Heart left ventricle (tissue), 16 donors: ENCODE results near the gene CCDC7. TPM values are rescaled to one million over a fixed set of nuclear protein-coding genes. Genes with fewer than 3 reads are reported as not detected.
"Not testable (repeated sequence)": the region's sequence is repeated elsewhere in the genome, so short reads cannot be mapped to it uniquely, and the experiment has no call there.

ENCODE experiments used
- ATAC-seq, 4 donors: fragments of 200-7000 bp; cut with Tn5 transposase; one replicate each; pipeline ENCODE4 v1.9.1; 2020 to 2022; ENCODE audit warnings: moderate library complexity in 4 of 4, mild to moderate bottlenecking in 3 of 4, moderate number of reproducible peaks in 1 of 4
- DNase-seq, 5 donors: peaks; one replicate each; pipeline ENCODE4 v3.0.0-alpha.2; 2020
- H3K27ac ChIP-seq, 12 donors: fragments of 200-600 bp; sonication (generic) in 4 of 12; one replicate each; pipeline versions ENCODE4 v1.5.0 to v1.8.0; 2016 to 2022; ENCODE audit warnings: mild to moderate bottlenecking in 2 of 12
- H3K27me3 ChIP-seq, 9 donors: fragments of 200-600 bp; sonication (generic) in 2 of 9; one replicate each; pipeline versions ENCODE4 v1.5.1 to v1.8.0; 2016 to 2022; ENCODE audit warnings: mild to moderate bottlenecking in 3 of 9
- H3K36me3 ChIP-seq, 9 donors: fragments of 200-600 bp; sonication (generic) in 2 of 9; one replicate each; pipeline versions ENCODE4 v1.5.0 to v1.8.0; 2018 to 2022; ENCODE audit warnings: mild to moderate bottlenecking in 2 of 9
- H3K4me1 ChIP-seq, 12 donors: fragments of 200-600 bp; sonication (generic) in 4 of 12; one replicate each; pipeline versions ENCODE4 v1.5.0 to v1.8.0; 2016 to 2022; ENCODE audit warnings: mild to moderate bottlenecking in 3 of 12
- H3K4me3 ChIP-seq, 12 donors: fragments of 200-600 bp; sonication (generic) in 4 of 12; one replicate each; pipeline versions ENCODE4 v1.5.0 to v1.8.0; 2017 to 2022; ENCODE audit warnings: mild to moderate bottlenecking in 9 of 12, moderate library complexity in 4 of 12
- H3K9me3 ChIP-seq, 12 donors: fragments of 200-600 bp; sonication (generic) in 4 of 12; one replicate each; pipeline versions ENCODE4 v1.5.0 to v1.8.0; 2016 to 2022; ENCODE audit warnings: mild to moderate bottlenecking in 1 of 12
- CTCF ChIP-seq, 12 donors: fragments of 200-600 bp; sonication (generic) in 4 of 12; IDR thresholded peaks; one replicate each; pipeline versions ENCODE4 v1.5.0 to v1.8.0; 2018 to 2022; ENCODE audit warnings: antibody characterized with exemption in 12 of 12, mild to moderate bottlenecking in 5 of 12
- POLR2A ChIP-seq, 2 donors: fragments of 450-650 bp; IDR thresholded peaks; one replicate each; pipeline ENCODE4 v1.6.1; 2017; ENCODE audit warnings: antibody characterized with exemption in 2 of 2, mild to moderate bottlenecking in 2 of 2, moderate library complexity in 2 of 2
- WGBS, 4 donors: extraction: QIAGEN DNeasy Blood & Tissue Kit in 2 of 4; methylation state at CpG; one replicate each; pipeline versions ENCODE4 v1.1.5 to v1.1.7; 2013 to 2018; 5-methylcytosine and 5-hydroxymethylcytosine counted together
- intact Hi-C, 10 donors: fragments of 100-400 bp; cut with DNase I; formaldehyde crosslinking; loops; one replicate each; pipeline versions ENCODE4 v1.11.1 to v1.14.2; 2022
- polyA plus RNA-seq, 2 donors: library from polyadenylated mRNA; stranded (reverse); fragments of 200-250 nt; gene quantifications; one replicate each; pipeline ENCODE4 v1.2.3, GENCODE V29; 2013
- total RNA-seq, 9 donors: library from RNA; depleted of rRNA in 2 of 9; stranded (reverse); fragments of >200 nt in 2 of 9; fragmentation: NEBNext Ultra II Directional in 3 of 9; extraction: Animal tissue kit (Norgen Biotek cat#: 25700) in 3 of 9; gene quantifications; one replicate each; pipeline versions ENCODE4 v1.1.0 to v1.2.4, GENCODE V29; 2016 to 2023
- donor health status: ischemic (EF 13 %, LVEDD 7.1; RV severe dilation, severe dysfunction).
- donor health status: healthy with polysubstance abuse.
- donor health status: DM: no; HTN: yes; CAD: no.
- donor health status: DM: no; HTN: no; CAD: no.
- donor health status: ischemic (EF 25% LVEDD 6.9; RV normal size, moderate dysfunction).
- donor health status: ischemic (EF 25% LVEDD 5.7; RV mildly dilated, moderate dysfunction).
- donor health status: healthy.
- donor health status: DM: yes; HTN: yes; CAD: no.
- donor health status: ischemic (EF 35%, LVEDD 5.7; RV mildly dilated, moderate dysfunction).
- donor health status: nonischemic (EF 11% LVEDD 7.7; RV severe dilation, severe dysfunction).
- donor health status: DM: yes; HTN: yes; CAD: no.
- donor health status: PGD.
- donor health status: ischemic (EF 29% LVEDD 5.4; RV normal size, mild dysfunction).
- donor health status: nonischemic (EF 23%, LVEDD 6.1; RV moderate dilation, normal function).

The CCDC7 gene
- total and polyA plus RNA-seq, 11 donors, result 1.5 to 41.3 (median 22.4) TPM

GRCh38 chr10:32901815-32902214, 455.9 kb downstream of the CCDC7 start:
- TF ChIP-seq CTCF (IDR thresholded peaks at IDR 0.05) (no peak), POLR2A (IDR thresholded peaks at IDR 0.05) (no peak)
- WGBS, 4 donors, result 74 to 89% (median 84%) methylated on average over 9 of the region's 9 CpGs
- DNase-seq (no peak), ATAC-seq (no peak)
- no peak overlapping the region for H3K4me3 ChIP-seq
- H3K27me3 ChIP-seq, result no peaks in the 10 kb centered on the region
- intact Hi-C loops, result loop anchor here in 2 of 10 donors (5.0 to 10.0 kb wide), 2 partner anchors 35 to 103 kb away; no protein-coding TSS in a partner anchor
- peak overlapping the region in 1 of 12 donors; percentile 1 for H3K27ac ChIP-seq
- H3K4me1 ChIP-seq, result peaks cover 0 to 13% (median 0%) of the 10 kb centered on the region in 12 donors
- H3K36me3 ChIP-seq, result peaks cover 0 to 91% (median 80%) of the 10 kb centered on the region in 9 donors
- no peaks in the 10 kb centered on the region for H3K9me3 ChIP-seq

GRCh38 chr10:32905466-32905865, 459.5 kb downstream of the CCDC7 start:
- H3K4me3 ChIP-seq, result no peak overlapping the region
- 91 to 97% (median 96%) methylated on average over 3 of the region's 3 CpGs for WGBS, 4 donors

GRCh38 chr10:32906595-32906994, 460.7 kb downstream of the CCDC7 start:
- Histone ChIP-seq H3K36me3 (peaks cover 0 to 100% (median 92%) of the 10 kb centered on the region in 9 donors), H3K9me3 (no peaks in the 10 kb centered on the region), H3K27ac (no peak overlapping the region), H3K4me1 (peaks cover 0 to 13% (median 2%) of the 10 kb centered on the region in 12 donors), H3K4me3 (no peak overlapping the region), H3K27me3 (no peaks in the 10 kb centered on the region)
- ATAC-seq (no peak), DNase-seq (no peak)
- 81 to 95% (median 92%) methylated on average over 4 of the region's 4 CpGs for WGBS, 4 donors
- intact Hi-C loops, result loop anchor here in 1 of 10 donors (10.0 kb wide), 1 partner anchor 98 kb away; no protein-coding TSS in a partner anchor
- TF ChIP-seq POLR2A (IDR thresholded peaks at IDR 0.05) (no peak), CTCF (IDR thresholded peaks at IDR 0.05) (no peak)

More at GRCh38 chr10:32905466-32905865, 459.5 kb downstream of the CCDC7 start:
- Histone ChIP-seq H3K9me3 (no peaks in the 10 kb centered on the region), H3K27me3 (no peaks in the 10 kb centered on the region), H3K36me3 (peaks cover 0 to 93% (median 84%) of the 10 kb centered on the region in 9 donors), H3K4me1 (peaks cover 0 to 13% (median 0%) of the 10 kb centered on the region in 12 donors), H3K27ac (no peak overlapping the region)
- intact Hi-C loops, result loop anchor here in 1 of 10 donors (10.0 kb wide), 1 partner anchor 99 kb away; no protein-coding TSS in a partner anchor
- no peak for DNase-seq
- no peak for ATAC-seq
- no peak for TF ChIP-seq CTCF (IDR thresholded peaks at IDR 0.05)
- no peak for TF ChIP-seq POLR2A (IDR thresholded peaks at IDR 0.05)

- Histone ChIP-seq H3K4me3 (no peak overlapping the region), H3K27ac (no peak overlapping the region), H3K9me3 (no peaks in the 10 kb centered on the region), H3K36me3 (peaks cover 0 to 93% (median 86%) of the 10 kb centered on the region in 9 donors), H3K27me3 (no peaks in the 10 kb centered on the region), H3K4me1 (peaks cover 0 to 12% (median 2%) of the 10 kb centered on the region in 12 donors)
- no peak for ATAC-seq
- no peak for DNase-seq
- 88 to 98% (median 93%) methylated on average over 1 of the region's 1 CpG for WGBS, 4 donors
- no peak for TF ChIP-seq CTCF (IDR thresholded peaks at IDR 0.05)
- TF ChIP-seq POLR2A (IDR thresholded peaks at IDR 0.05), result no peak
- intact Hi-C loops, result loop anchor here in 1 of 10 donors (10.0 kb wide), 1 partner anchor 95 kb away; no protein-coding TSS in a partner anchor
Measured at GRCh38 chr10:32909456-32909855, 463.5 kb downstream of the CCDC7 start.

- H3K4me1 ChIP-seq, result peaks cover 0 to 12% (median 2%) of the 10 kb centered on the region in 12 donors
- H3K4me3 ChIP-seq, DNase-seq, H3K9me3 ChIP-seq, H3K27ac ChIP-seq, H3K27me3 ChIP-seq, ATAC-seq: not testable (repeated sequence)
- intact Hi-C loops, result loop anchor here in 2 of 10 donors (5.0 to 10.0 kb wide), 2 partner anchors 95 to 453 kb away; no protein-coding TSS in a partner anchor
- peaks cover 0 to 93% (median 85%) of the 10 kb centered on the region in 9 donors for H3K36me3 ChIP-seq
- 84 to 90% (median 87%) methylated on average over 5 to 7 of the region's 7 CpGs for WGBS, 4 donors
Measured at GRCh38 chr10:32909970-32910369, 464.0 kb downstream of the CCDC7 start.
